ENCODE results near the gene PRELID1. TPM values are rescaled to one million over a fixed set of nuclear protein-coding genes. Genes with fewer than 3 reads are reported as not detected.
"Not testable (repeated sequence)": the region's sequence is repeated elsewhere in the genome, so short reads cannot be mapped to it uniquely, and the experiment has no call there.

Gene PRELID1
- total RNA-seq, 2 donors from 2014 or later, result 263 to 276 TPM

- ATAC-seq (no peak), DNase-seq (no peak)
- intact Hi-C loops (cut with DNase I, micrococcal nuclease), result no loop called here
Observed at GRCh38 chr5:177330991-177331842, 27.6 kb downstream of the PRELID1 start.

- DNase-seq, result no peak
- ATAC-seq, result no peak
- intact Hi-C loops (cut with DNase I, micrococcal nuclease), result no loop called here
Observed at GRCh38 chr5:177332031-177332895, 28.7 kb downstream of the PRELID1 start.

GRCh38 chr5:177332896-177333260 lies 29.3 kb downstream of the PRELID1 start:
- DNase-seq (no peak), ATAC-seq (no peak)
- intact Hi-C loops (cut with DNase I, micrococcal nuclease), result no loop called here

GRCh38 chr5:177333420-177334154 lies 30.0 kb downstream of the PRELID1 start:
- DNase-seq, result no peak
- ATAC-seq, result no peak
- intact Hi-C loops (cut with DNase I, micrococcal nuclease), result no loop called here

- intact Hi-C loops (cut with DNase I, micrococcal nuclease), result no loop called here
- no peak for DNase-seq
- ATAC-seq, result no peak
Observed at GRCh38 chr5:177334155-177334551, 30.6 kb downstream of the PRELID1 start.

- intact Hi-C loops (cut with DNase I, micrococcal nuclease), result no loop called here
- DNase-seq (no peak), ATAC-seq (no peak)
Observed at GRCh38 chr5:177334781-177335700, 31.4 kb downstream of the PRELID1 start.

- DNase-seq, result no peak
- intact Hi-C loops (cut with DNase I, micrococcal nuclease), result no loop called here
- no peak for ATAC-seq
Observed at GRCh38 chr5:177335701-177336065, 32.1 kb downstream of the PRELID1 start.

- intact Hi-C loops (cut with DNase I, micrococcal nuclease), result no loop called here
- DNase-seq (no peak), ATAC-seq (peak; percentile 68)
Observed at GRCh38 chr5:177336112-177336511, 32.5 kb downstream of the PRELID1 start.

GRCh38 chr5:177336603-177337494 lies 33.2 kb downstream of the PRELID1 start:
- DNase-seq, result no peak
- ATAC-seq, result no peak
- intact Hi-C loops (cut with DNase I, micrococcal nuclease), result no loop called here

- DNase-seq, result no peak
- no peak for ATAC-seq
- intact Hi-C loops (cut with DNase I, micrococcal nuclease), result no loop called here
Observed at GRCh38 chr5:177338251-177339106, 34.9 kb downstream of the PRELID1 start.

GRCh38 chr5:177339107-177339638 lies 35.6 kb downstream of the PRELID1 start:
- intact Hi-C loops (cut with DNase I, micrococcal nuclease), result no loop called here
- peak; percentile 33 for ATAC-seq
- no peak for DNase-seq

GRCh38 chr5:177343000-177343399 lies 39.4 kb downstream of the PRELID1 start:
- intact Hi-C loops (cut with DNase I, micrococcal nuclease); ATAC-seq; DNase-seq: not testable (repeated sequence)

GRCh38 chr5:177343777-177344176 lies 40.2 kb downstream of the PRELID1 start:
- no peak for DNase-seq
- ATAC-seq, result no peak
- intact Hi-C loops (cut with DNase I, micrococcal nuclease), result no loop called here

GRCh38 chr5:177344891-177345290 lies 41.3 kb downstream of the PRELID1 start:
- intact Hi-C loops (cut with DNase I, micrococcal nuclease), result no loop called here
- DNase-seq, result no peak

GRCh38 chr5:177346820-177347219 lies 43.2 kb downstream of the PRELID1 start:
- intact Hi-C loops (cut with DNase I, micrococcal nuclease), result no loop called here
- no peak for DNase-seq
- ATAC-seq, result no peak

More at GRCh38 chr5:177344891-177345290, 41.3 kb downstream of the PRELID1 start:
- ATAC-seq, result no peak

GRCh38 chr5:177347699-177348098 lies 44.1 kb downstream of the PRELID1 start:
- intact Hi-C loops (cut with DNase I, micrococcal nuclease), result no loop called here
- DNase-seq (no peak), ATAC-seq (no peak)

All from left colon (tissue), 2 donors.